HepG2 (cell line): ENCODE measurements around the gene C9orf43. TPM values are rescaled to one million over a fixed set of nuclear protein-coding genes. Genes with fewer than 3 reads are reported as not detected.

Experiments
- ATAC-seq: fragments of 200-7000 bp; cut with Tn5 transposase; 3 replicates; pipeline ENCODE4 v1.9.1; 2020; ENCODE audit warnings: mild to moderate bottlenecking, moderate library complexity
- BruUV-seq: library from RNA; stranded (reverse); fragments of 400-500 nt; replicated peaks from 2 replicates; lab custom pipeline; 2021; lab: Mats Ljungman, UMichigan
- CTCF ChIA-PET: fragments of 300-600 bp; formaldehyde crosslinking; extraction: SDS; loops from one replicate; lab custom pipeline; 2021; ENCODE audit warnings: low total read pairs, inconsistent platforms, low intra/inter-chr PET ratio; lab: Yijun Ruan, JAX
- POLR2A ChIA-PET: fragments of 350-600 bp; sonication (Branson Sonifier 250); formaldehyde crosslinking; loops from one replicate; lab custom pipeline; 2020; ENCODE audit warnings: antibody characterized with exemption, inconsistent platforms; lab: Yijun Ruan, JAX
- DNase-seq: peaks from one replicate; pipeline ENCODE4 v3.0.0-alpha.2; 2015; ENCODE audit warnings: low spot score
- FAIRE-seq: peaks from 3 replicates; lab custom pipeline; 2011; peaks lifted over from hg19 to GRCh38; lab: Jason Lieb, UNC
- H2AFZ ChIP-seq: one replicate; pipeline ENCODE4 v1.6.1; 2011; ENCODE audit warnings: low read length, inconsistent platforms
- H3K27ac ChIP-seq: fragments of 300-600 bp; 3 replicates; pipeline ENCODE4 v1.8.0; 2011; ENCODE audit warnings: mixed run types, mild to moderate bottlenecking, mixed read lengths, low read length, inconsistent platforms; ENCODE audit not compliant: insufficient read depth; ENCODE audit errors: extremely low read length
- H3K27me3 ChIP-seq, 2 experiments: fragments of 200-600 bp in 1 of 2; 2 replicates in 1 of 2; 3 replicates in 1 of 2; pipeline versions ENCODE4 v1.6.0 to v1.8.0; 2011; ENCODE audit warnings: low read length in 2 of 2, mild to moderate bottlenecking in 2 of 2, moderate library complexity in 2 of 2, inconsistent platforms in 1 of 2; ENCODE audit not compliant: insufficient read depth in 2 of 2, control insufficient read depth in 1 of 2
- H3K36me3 ChIP-seq, 2 experiments: fragments of 200-600 bp in 1 of 2; replicated peaks in 1 of 2; 2 replicates in 1 of 2; 3 replicates in 1 of 2; pipeline versions ENCODE4 v1.5.1 to v1.8.0; 2011; ENCODE audit warnings: low read length in 2 of 2, inconsistent platforms in 1 of 2; ENCODE audit not compliant: insufficient read depth in 2 of 2, control insufficient read depth in 1 of 2
- H3K4me1 ChIP-seq: 2 replicates; pipeline ENCODE4 v1.5.1; 2012; ENCODE audit warnings: low read length, inconsistent platforms; ENCODE audit not compliant: insufficient read depth
- H3K4me2 ChIP-seq: 2 replicates; pipeline ENCODE4 v1.6.0; 2011; ENCODE audit warnings: low read depth, low read length, inconsistent platforms
- H3K4me3 ChIP-seq, 3 experiments: fragments of 200-600 bp in 1 of 3; sonication (generic), shearing (Covaris generic) in 1 of 3; replicated peaks in 1 of 3; 2 replicates each; pipeline ENCODE4 v1.5.1; 2011 to 2016; ENCODE audit warnings: low read length in 3 of 3, inconsistent platforms in 2 of 3, low read depth in 2 of 3, mild to moderate bottlenecking in 2 of 3, control low read depth in 1 of 3, mixed read lengths in 1 of 3; ENCODE audit not compliant: insufficient read depth in 1 of 3
- H3K79me2 ChIP-seq: one replicate; pipeline ENCODE4 v1.6.1; 2011; ENCODE audit warnings: low read length, inconsistent platforms; ENCODE audit not compliant: insufficient read depth
- H3K9ac ChIP-seq: 2 replicates; pipeline ENCODE4 v1.6.0; 2011; ENCODE audit warnings: mild to moderate bottlenecking, low read depth, low read length, inconsistent platforms; ENCODE audit not compliant: insufficient read depth
- H3K9me3 ChIP-seq: 2 replicates; pipeline ENCODE4 v1.5.1; 2012; ENCODE audit warnings: mild to moderate bottlenecking, low read length
- H4K20me1 ChIP-seq: 2 replicates; pipeline ENCODE4 v1.6.0; 2011; ENCODE audit warnings: inconsistent platforms, mild to moderate bottlenecking, low read length, moderate library complexity; ENCODE audit not compliant: insufficient read depth
- CENPBD1 ChIP-seq: sonication (generic); formaldehyde crosslinking; IDR thresholded peaks from 2 replicates; pipeline ENCODE4 v1.8.0; 2022; ENCODE audit warnings: missing genetic modification reagents, low read depth, mild to moderate bottlenecking, borderline replicate concordance
- KLF12 ChIP-seq: sonication (generic); formaldehyde crosslinking; IDR thresholded peaks from 2 replicates; pipeline ENCODE4 v1.4.0; 2020; ENCODE audit warnings: missing genetic modification reagents, borderline replicate concordance
- LCORL ChIP-seq, 2 experiments: fragments of 450-650 bp in 1 of 2; sonication (generic) in 1 of 2; formaldehyde crosslinking in 1 of 2; IDR thresholded peaks; 2 replicates each; pipeline versions ENCODE4 v1.5.0 to v1.6.1; 2017 to 2020; ENCODE audit warnings: antibody characterized with exemption in 1 of 2, missing genetic modification reagents in 1 of 2
- NFE2L2 ChIP-seq: fragments of 150-350 bp; IDR thresholded peaks from 2 replicates; pipeline ENCODE4 v1.6.1; 2014; ENCODE audit warnings: low read length
- NR2F6 ChIP-seq, 2 experiments: IDR thresholded peaks; 2 replicates each; pipeline ENCODE4 v1.6.1; 2016; ENCODE audit warnings: antibody characterized with exemption in 1 of 2, mild to moderate bottlenecking in 1 of 2
- RARA ChIP-seq: IDR thresholded peaks from 2 replicates; pipeline ENCODE4 v1.6.1; 2016; ENCODE audit warnings: missing genetic modification reagents, missing compliant biosample characterization
- ZNF777 ChIP-seq: sonication (generic); formaldehyde crosslinking; IDR thresholded peaks from 2 replicates; pipeline ENCODE4 v1.4.0; 2020; ENCODE audit warnings: missing genetic modification reagents
- WGBS: methylation state at CpG from one replicate; pipeline ENCODE4 v1.1.6; 2017; ENCODE audit warnings: low lambda C conversion rate; 5-methylcytosine and 5-hydroxymethylcytosine counted together
- in situ Hi-C: cut with HindIII; loops from 2 replicates; pipeline ENCODE4 v1.10.0; 2017; ENCODE audit warnings: low pct_unique_long_range_greater_than_20kb; ENCODE audit not compliant: extremely low pct_ligation_motif_present
- intact Hi-C: fragments of 100-400 bp; cut with micrococcal nuclease; formaldehyde crosslinking; loops from one replicate; pipeline ENCODE4 v1.10.0; 2022; ENCODE audit not compliant: unreplicated experiment
- polyA plus RNA-seq, 8 experiments: library from polyadenylated mRNA; depleted of rRNA in 3 of 8; stranded (reverse) in 7 of 8; unstranded in 1 of 8; fragments of >200 nt; fragmentation: Illumina TruSeq in 4 of 8; extraction: Trizol in 4 of 8; gene quantifications; 2 replicates each; pipeline versions ENCODE4 v1.2.1 to v1.2.3, GENCODE V29; 2011 to 2016; ENCODE audit warnings: low read depth in 4 of 8, missing spikeins in 1 of 8, mixed read lengths in 1 of 8; ENCODE audit not compliant: insufficient read depth in 1 of 8
- total RNA-seq, 5 experiments: library from RNA; depleted of rRNA; stranded (reverse); fragments of >200 nt; fragmentation: Illumina TruSeq; extraction: Trizol; gene quantifications; 2 replicates each; pipeline ENCODE4 v1.2.3, GENCODE V29; 2016; ENCODE audit warnings: low read depth in 1 of 5
- TF ChIP-seq, protein P1 (sequence below): sonication (generic); formaldehyde crosslinking; IDR thresholded peaks from 2 replicates; pipeline ENCODE4 v1.4.0; 2020; ENCODE audit warnings: missing genetic modification reagents, mild to moderate bottlenecking, borderline replicate concordance

Gene C9orf43
- total and polyA plus RNA-seq, 2 of the 13 experiments (the other 11 are each of a cell fraction or from before 2014, with no cell fraction given), result 0.24 to 0.31 TPM

DNA sequence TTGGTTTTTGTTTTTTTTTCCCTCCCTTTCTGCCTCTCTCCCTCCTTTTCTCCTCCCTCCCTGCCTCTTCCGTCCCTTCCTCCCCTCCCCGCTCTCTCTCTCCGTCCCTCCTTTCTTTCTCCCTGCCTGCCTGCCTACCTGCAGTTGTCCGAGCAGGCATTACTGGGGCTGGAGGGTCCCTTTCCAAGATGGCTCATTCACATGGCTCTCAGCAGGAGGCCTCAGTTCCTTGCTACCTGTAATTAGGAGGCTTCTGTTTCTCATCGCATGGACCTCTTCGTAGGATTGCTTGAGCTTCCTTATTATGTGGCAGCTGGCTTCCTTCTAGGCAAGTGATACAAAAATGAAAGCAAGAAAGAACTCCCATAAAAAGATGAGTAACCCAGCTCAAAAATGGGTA is 61.0 kb downstream of the C9orf43 start:
- H3K4me3 ChIP-seq, result no peak overlapping the region
- DNase-seq (no peak), ATAC-seq (no peak), FAIRE-seq (no peak)
- ChIA-PET POLR2A (interaction anchor here (1.9 kb wide), 1 partner anchor 33 kb away, joined by 6 read pairs; no protein-coding TSS in a partner anchor), CTCF (no interaction called here)
- TF ChIP-seq, protein P1, sequence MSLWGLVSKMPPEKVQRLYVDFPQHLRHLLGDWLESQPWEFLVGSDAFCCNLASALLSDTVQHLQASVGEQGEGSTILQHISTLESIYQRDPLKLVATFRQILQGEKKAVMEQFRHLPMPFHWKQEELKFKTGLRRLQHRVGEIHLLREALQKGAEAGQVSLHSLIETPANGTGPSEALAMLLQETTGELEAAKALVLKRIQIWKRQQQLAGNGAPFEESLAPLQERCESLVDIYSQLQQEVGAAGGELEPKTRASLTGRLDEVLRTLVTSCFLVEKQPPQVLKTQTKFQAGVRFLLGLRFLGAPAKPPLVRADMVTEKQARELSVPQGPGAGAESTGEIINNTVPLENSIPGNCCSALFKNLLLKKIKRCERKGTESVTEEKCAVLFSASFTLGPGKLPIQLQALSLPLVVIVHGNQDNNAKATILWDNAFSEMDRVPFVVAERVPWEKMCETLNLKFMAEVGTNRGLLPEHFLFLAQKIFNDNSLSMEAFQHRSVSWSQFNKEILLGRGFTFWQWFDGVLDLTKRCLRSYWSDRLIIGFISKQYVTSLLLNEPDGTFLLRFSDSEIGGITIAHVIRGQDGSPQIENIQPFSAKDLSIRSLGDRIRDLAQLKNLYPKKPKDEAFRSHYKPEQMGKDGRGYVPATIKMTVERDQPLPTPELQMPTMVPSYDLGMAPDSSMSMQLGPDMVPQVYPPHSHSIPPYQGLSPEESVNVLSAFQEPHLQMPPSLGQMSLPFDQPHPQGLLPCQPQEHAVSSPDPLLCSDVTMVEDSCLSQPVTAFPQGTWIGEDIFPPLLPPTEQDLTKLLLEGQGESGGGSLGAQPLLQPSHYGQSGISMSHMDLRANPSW, result no peak
- TF ChIP-seq CENPBD1 (CRISPR knock-in tag), result no peak
- no peak for TF ChIP-seq RARA (CRISPR knock-in tag)
- no peak for TF ChIP-seq NFE2L2
- TF ChIP-seq LCORL (IDR thresholded peaks at IDR 0.05), result no peak
- TF ChIP-seq LCORL (CRISPR knock-in tag; IDR thresholded peaks at IDR 0.05), result no peak
- no peak for TF ChIP-seq KLF12 (CRISPR knock-in tag)
- TF ChIP-seq NR2F6 (IDR thresholded peaks at IDR 0.05), result no peak
- no peak for TF ChIP-seq NR2F6 (CRISPR knock-in tag; IDR thresholded peaks at IDR 0.05)
- TF ChIP-seq ZNF777 (CRISPR knock-in tag), result no peak
- no peaks in the 10 kb centered on the region for H3K27me3 ChIP-seq
- no peaks in the 10 kb centered on the region for H4K20me1 ChIP-seq
- 98% methylated on average over 6 of the region's 6 CpGs for WGBS
- intact Hi-C loops, result no loop called here
- peaks cover 84% of the 10 kb centered on the region for H3K79me2 ChIP-seq
- no peak overlapping the region for H2AFZ ChIP-seq
- no peak overlapping the region for H3K9ac ChIP-seq
- in situ Hi-C loops, result no loop called here
- peaks cover 54% of the 10 kb centered on the region for H3K4me1 ChIP-seq
- H3K9me3 ChIP-seq, result no peaks in the 10 kb centered on the region
- no TSS peak for BruUV-seq
- H3K36me3 ChIP-seq, result peaks cover 1 to 12% of the 10 kb centered on the region in 2 experiments; a peak in 2 of 5 replicates
- H3K4me2 ChIP-seq, result no peak overlapping the region
- no peak overlapping the region for H3K27ac ChIP-seq
